ENCODE measurements around the gene OAF.

The OAF gene

DNA sequence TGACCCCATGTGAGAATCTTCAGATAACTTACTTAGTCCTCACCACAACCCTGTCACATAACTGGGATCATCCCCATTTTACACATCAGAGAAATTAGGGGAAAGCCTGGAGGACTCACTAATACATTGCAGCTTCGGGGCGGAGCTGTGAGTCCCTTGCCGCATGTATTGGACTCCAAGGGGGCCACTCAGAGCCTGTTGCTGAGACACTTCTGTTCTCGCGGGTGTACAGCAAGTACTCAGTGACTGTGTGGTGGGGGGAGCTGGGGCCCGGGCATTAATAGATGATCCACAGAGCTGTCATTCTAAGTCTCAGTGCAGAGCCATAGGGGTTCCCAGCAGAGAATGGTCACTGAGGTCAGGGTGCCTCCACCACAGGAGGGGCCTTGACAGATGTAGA lies 13.5 kb downstream of the OAF start:
- no peak for DNase-seq

DNA sequence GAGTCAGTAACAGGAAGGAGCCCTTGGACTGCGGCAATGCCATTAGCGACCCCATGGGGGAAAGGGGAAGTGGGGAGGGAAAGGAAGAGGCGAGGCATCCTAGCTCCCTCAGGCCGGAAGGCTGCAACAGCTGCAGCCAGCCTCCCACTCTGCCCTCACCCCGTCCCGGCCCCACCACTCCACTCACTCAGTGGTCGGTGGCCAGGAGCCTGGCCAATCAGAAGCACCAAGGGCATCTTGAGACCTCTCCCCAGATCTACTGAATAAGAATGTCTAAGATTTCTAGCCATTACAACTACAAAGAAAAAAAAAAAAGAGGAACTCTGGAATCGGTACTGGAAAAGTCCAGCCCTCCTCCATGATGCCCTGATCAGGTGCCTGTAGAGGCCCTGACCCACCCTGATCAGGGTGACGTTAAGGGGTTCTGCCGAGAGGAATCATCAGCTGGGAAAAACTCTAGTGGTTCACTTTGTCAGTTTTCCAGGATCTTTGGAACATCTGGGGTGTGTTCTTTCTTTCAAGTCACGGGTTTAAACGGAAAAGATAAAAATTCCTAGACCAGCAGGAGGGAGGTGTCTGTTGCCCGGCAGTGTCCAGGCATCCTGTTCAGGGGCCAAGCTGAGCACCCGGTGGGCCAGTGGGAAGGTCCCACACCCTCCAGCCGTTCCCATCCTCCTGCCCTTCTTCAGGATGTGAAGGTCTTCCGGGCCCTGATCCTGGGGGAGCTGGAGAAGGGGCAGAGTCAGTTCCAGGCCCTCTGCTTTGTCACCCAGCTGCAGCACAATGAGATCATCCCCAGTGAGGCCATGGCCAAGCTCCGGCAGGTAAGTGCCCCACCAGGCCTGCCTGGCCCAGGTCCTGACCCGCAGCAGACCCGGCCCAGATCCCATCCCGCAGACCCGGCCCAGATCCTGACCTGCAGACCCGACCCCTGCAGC lies 14.4 kb downstream of the OAF start:
- DNase-seq: no peak

DNA sequence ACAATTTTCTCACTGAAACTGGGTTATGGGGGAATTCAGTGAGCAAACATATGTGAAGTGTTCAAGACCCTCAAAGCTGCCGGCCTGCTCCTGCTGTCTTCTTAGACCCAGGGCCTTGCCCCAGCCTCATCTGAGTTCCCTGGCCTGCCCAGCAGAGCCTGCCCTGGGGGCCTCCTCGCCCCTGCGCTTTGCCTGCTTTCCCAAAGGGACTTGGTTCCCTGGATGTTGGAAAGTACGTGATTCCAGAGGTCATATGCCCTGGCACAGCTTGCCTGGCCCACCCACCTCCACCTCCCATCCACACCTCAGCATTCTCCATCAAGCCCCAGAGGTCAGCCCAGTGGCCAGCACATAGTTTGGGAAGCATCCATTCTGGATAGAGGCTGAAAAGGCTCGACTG lies 15.4 kb downstream of the OAF start:
- DNase-seq: no peak

DNA sequence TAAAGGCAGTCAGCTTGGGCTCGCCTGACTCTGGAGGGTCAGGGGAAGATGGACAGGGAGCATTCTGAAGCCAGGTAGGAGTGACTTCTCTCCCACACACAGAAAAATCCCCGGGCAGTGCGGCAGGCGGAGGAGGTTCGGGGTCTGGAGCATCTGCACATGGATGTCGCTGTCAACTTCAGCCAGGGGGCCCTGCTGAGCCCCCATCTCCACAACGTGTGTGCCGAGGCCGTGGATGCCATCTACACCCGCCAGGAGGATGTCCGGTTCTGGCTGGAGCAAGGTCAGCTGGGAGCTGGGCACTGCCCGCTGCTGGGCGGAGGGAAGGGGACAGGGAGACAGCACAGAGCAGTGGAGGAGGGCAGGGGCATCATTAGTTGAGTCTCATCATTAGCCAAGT lies 15.9 kb downstream of the OAF start:
- DNase-seq: no peak

DNA sequence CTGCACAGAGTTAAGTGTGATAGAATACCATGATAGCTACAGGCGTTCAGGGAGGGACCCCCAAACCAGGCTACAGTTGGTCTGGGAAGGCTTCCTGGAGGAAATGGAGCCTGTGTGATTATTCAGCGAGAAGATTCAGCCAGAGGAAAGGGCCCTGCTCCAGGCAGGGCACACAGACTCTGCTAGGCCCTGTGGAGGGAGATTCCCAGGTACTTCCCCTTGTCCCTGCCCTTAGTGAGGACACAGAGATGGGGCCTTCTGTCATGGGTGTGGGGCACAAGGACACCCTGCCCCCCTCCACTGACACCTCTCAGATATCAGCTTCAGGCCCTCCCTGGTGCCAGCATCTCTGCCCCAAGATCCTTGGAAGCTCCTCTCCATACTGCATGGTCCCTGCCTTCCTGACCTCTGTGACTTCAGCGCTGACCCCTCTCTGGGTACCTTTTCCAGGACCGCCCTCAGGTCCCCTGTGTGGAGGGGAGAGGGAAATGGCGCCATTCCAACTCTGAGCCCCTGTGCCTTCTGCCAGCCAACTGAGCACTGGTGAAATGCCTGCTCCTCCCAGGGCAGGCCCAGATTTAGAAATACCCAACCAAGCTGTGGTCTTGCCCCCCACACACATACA lies 16.5 kb downstream of the OAF start:
- no peak for DNase-seq

DNA sequence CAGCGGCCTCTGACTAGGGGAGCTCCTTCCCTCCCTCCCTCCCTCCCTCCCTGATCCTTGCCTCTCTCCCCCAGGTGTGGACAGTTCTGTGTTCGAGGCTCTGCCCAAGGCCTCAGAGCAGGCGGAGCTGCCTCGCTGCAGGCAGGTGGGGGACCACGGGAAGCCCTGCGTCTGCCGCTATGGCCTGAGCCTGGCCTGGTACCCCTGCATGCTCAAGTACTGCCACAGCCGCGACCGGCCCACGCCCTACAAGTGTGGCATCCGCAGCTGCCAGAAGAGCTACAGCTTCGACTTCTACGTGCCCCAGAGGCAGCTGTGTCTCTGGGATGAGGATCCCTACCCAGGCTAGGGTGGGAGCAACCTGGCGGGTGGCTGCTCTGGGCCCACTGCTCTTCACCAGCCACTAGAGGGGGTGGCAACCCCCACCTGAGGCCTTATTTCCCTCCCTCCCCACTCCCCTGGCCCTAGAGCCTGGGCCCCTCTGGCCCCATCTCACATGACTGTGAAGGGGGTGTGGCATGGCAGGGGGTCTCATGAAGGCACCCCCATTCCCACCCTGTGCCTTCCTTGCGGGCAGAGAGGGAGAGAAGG lies 18.1 kb downstream of the OAF start:
- no peak for DNase-seq

DNA sequence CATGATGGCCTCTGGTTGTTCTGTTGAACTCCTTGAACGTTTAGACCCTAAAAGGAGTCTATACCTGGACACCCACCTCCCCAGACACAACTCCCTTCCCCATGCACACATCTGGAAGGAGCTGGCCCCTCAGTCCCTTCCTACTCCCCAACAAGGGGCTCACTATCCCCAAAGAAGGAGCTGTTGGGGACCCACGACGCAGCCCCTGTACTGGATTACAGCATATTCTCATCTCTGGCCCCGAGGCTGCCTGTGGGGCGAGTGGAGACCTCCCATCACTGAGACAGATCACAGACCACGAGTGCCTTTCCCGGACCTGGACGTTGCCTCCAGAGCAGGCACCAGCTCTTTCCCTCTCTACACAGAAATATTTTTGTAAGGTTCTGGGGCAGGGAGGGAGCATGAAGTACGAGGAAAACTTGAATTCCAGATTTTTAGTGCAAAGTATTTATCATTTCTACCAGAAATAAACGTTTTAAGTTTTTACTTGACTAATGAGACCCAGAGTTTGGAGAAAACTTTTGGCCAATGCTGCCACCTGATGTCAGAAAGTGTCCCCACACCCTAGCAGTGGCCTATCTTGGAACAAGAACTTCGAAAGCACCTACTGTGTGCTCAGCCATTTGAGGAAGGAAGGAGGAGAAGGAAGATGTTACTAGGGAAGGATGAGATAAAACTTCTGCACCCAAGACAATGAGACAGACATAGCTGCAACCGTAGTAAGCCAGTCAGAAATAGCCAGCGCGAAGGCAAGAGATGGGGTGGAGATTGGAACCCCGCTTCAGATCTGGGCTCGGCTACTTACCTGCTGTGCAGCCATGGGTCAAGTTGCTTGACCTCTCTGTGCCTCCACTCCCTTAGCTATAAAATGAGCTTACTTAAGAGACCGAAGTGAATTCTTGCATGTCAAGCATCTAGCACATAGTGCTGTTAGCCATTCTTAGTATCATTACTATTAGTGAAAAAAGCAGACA lies 18.9 kb downstream of the OAF start:
- peak; percentile 12 for DNase-seq

DNA sequence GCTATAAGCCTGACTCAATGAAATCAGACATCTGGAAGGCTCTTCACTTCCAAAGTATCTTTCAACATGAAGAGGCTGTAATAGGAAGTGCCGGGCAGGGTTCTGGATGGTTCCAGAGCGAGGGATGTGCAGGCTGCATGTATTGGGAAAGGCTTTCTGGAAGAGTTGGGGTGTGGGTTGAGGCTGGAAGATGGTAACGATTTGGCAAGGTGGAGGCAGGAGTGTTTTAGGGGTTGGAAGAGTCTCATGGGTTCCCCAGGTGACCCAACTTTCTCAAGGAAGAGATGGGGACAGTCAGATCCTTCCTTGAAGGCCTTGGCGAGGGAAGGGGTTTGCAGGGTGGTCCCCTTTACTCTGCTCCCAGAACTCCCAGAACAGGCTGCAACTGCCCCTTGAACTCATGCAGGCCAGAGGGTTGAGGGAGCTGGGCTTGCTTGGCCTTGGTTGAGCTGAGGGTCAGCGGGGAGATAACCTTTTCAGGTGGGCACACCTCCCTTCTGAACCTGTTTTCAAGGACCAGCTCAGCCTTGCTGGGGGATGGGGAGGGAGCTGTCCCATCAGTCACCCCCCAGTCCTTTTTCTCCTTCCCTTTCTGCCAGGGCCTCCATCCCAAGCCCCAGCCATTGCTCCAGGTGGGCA lies 19.7 kb downstream of the OAF start:
- no peak for DNase-seq

DNA sequence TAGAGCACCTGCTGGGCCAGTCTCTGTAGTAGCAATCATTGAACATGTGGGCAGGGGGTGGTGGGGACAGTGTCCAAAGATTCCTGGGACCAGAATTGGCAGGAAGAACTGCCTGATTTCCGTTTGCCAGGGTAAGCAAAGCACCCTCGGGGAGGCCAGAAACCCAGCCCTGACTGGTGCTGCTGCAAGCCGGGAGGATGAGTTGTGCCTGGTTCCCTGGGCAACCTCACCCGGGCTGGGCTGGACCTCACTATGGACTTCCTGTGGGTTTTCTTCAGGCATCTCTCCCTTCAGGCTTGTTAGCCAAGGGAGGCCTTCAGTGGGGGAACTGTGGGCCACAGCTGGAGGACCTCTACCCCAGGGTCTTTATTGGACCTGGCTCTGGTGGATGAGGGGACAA lies 21.1 kb downstream of the OAF start:
- DNase-seq: no peak

DNA sequence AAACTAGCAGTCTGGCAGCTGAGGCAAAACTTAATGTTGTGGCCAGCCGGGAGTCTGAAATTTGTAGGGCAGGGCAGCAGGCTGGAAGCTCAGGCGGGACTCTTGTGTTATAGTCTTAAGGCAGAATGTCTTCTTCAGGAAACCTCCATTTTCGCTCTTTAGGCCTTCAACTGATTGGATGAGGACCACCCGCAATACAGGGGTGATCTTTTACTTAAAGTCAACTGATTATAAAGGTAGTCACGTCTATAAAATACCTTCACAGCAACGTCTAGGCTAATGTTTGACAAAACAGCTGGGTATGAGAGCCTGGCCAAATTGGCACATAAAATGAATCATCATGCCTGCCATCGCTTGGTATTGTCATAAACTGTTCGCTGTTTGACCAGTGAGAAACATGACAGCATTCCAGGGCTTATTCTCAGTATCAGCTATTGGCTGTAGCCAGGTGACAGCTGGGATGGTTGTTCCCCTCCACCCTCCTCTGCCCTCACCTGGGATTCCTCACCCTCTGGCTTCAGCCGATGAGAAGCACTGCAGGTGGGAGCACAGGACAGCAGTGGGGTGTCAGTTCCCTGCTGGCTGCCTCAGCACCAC lies 22.5 kb downstream of the OAF start:
- no peak for DNase-seq

DNA sequence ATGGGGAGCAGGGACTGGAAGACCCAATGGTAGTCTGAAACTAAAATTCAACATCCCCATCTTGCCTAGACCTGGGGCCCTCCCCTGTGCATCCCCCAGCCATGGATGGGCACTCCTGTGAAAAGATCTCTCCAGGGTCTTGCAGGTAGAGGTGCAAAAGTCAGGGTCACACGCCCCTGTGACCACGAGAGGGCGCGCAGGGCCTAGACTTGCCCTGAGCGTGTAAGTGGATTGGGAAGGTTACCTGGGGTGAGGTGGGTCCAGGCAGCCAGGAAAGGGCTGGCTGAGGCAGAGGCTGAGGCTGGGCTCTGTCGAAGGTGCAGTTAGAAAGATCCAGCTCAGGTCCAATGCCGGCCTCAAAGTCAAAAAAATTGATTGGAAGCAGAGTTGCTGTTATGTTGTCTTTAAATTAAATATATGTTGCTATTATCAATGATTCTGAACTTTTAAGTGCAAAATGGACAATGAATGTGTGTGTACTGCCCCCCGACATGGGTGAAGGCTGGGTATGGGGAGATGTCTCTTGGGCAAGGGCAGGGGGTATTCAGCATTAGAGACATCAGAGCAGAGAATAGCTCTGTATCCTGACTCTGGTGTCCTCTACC lies 24.3 kb downstream of the OAF start:
- DNase-seq: peak; percentile 39

DNA sequence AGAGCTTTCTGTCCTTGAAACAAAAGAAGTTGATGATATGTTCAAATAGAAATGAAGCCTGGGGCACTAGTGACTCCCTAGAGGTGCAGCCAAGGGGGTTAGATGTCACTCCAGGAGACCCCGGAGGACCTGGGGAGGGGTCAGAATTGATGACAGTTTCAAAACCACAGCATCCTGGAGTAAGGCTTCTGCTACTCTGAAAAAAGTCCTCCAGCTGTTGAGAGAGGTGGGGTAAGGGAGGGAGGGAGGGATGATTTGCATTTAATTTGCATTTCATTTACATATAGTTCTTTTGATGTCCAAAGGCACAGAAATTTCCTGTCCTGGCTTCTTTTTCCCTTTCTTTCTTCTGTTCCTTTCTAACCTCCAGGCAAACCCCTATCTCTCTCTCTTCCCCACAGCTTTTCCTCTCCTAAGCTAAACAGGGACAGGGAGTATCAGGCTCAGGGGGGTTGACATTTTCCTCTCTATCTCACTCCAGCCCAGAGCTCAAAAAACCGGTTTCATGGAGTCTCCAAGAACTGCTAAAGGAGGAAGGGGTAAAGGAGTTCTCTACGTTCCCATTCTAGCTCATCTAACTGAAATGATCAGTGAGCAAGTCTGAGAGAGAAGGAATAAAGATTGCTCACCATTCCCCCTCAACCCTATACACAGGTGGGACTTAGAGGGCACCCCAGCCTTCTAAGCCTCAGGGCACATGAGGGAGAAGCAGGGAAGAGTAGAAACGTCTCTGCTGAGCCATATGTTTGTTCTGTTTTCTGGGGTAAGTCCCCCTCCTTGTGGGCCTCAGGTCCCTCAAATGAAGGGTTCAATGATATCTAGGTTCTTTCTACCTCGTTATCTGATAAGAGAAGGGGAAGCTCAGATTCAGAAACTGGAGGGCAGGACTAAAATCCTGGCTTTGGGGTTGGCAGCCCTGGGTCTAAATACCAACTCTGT lies 25.6 kb downstream of the OAF start:
- DNase-seq: no peak

DNA sequence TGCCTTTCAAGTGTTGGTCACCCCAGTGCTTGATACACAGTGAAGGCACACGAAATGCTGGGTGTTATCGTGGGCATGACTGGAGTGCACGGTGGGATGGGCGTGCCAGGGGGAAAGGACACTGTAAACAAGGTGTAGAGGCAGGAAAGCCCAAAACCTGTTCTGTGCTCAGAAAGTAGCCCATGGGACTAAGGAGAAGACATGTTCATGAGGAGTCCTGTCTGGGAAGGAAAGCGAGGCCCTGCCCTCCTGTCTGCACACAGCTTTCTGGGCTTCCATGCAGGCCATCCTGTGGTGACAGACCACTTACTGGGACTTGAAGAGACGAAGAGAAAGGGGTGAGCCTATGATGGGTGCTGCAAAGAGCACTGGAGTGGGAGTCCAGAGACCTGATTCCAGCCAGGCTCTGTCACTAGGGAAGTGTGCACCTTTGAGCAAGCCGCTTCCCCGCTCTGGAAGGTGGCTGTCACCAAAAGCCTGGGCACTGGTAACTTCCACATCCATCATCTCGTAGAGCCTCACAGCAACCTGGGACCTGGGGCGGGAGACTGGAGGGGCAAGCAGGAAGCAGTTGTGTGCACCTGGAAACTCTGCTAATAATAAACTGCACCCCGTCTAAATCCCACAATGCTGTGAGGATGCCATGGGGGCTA lies 28.3 kb downstream of the OAF start:
- DNase-seq: no peak

DNA sequence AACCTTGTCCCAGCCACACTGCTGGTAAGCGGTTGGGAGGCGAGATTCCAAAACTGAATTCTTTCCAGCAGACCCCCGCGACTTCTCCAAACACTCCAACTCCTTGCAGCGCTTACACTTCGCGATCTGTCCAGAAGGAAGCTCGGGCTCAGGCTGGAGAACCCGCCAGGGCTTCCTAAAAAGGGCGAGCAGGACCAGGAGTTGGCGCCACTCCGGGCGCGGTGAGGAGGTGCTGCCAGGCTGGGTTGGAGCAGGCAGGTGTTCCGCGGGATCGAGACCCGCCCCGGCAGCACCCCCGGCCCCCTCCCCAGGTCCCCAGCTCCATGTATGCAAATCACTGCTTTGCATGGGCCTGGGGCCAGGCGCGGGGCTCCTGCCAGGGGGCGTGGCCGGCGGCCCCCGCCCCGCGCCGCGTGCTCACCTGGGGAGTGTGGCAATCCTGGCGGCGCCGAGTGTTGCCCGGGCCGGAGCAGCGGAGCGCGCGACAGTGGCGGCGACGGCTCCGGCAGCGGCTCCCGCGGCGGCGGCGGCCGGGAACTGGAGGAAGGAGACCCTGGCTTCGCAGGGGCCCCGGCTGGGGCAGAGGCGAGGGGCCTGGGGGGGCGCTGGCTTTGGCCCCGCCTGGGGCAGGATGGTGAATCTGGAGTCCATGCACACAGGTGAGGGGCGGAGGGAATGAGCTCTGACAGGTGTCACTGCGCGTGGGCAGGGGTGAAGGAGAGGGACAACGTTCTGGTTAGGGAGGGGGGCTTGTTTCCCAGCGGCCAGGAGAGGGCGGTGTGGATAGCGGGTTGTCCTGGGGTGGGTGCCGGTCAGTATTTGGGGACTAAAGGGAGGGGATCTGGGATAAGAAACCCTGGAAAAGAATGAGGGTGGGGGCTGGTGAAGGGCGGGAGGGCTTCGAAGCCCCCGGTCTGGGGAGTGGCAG lies 29.1 kb downstream of the OAF start, which contains the start of gene POU2F3:
Gene POU2F3 (plus strand): TSS at position 428 of the 928 bp plus-strand sequence. CDS start 204 bp downstream, at position 632.
- no peak for DNase-seq

DNA sequence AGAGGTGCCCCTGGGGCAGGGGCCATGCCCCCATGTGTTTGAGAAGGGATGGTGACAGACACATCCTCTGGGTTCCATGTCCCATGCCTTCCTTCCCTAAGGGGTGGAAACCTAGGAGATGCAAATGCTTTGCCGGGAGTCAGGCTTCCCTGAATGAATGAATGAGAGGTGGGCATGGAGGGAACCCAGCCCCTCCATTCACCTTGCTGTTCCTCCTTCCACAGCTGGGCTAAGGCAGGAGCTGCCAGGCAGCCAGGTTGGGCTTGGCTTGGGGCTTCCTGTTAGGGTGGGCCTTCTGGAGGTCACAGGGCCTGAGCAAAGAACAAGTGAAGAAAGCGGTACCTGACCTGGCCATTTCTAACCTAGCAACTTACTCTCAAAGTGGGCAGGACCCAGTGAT lies 30.0 kb downstream of the OAF start:
- no peak for DNase-seq

DNA sequence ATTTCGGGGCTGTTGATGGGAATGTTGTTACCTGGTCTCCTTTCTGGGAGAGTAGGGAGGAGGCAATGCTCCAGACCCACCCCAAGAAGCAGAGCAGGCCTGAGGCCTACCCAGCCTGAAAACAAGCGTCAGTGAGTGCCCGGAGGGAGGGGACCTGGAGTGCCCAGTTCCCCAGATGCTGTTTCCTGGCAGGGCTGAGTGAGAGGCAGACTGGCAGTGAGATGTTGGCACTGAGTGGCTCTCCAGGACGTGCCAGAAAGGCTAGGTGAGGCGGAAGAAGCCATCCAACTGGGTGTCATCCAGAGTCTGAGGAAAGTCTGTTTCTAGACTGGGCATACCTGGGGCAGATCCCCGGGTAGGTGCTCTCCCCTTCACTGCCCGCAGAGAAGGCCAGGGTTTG lies 30.4 kb downstream of the OAF start:
- DNase-seq: no peak

DNA sequence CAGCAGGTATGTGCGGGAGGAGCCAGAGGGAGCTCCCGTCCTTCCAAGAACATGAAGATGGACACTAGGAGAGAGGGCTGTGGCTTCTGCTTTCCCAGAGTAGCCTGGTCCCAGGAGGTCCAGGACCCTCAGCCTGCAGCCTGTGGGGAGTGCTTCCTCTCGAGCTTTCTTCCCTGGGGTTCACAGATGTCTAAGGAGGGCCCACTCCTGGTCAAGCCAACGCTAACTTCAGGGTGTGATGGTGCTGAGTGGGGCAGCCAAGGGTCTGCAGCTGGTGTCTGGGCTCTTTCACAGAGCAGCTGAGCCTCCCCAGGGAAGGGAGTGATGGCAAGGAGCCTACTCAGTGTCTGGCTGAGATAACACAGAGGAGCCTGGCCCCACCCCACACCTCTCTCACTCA lies 32.4 kb downstream of the OAF start:
- no peak for DNase-seq

All from CD4-positive, alpha-beta T cell treated with Interleukin-10 for 1 hour (primary cell).